Pancreas (tissue), 10 donors: ENCODE measurements around the gene GH2. TPM values are rescaled to one million over a fixed set of nuclear protein-coding genes. Genes with fewer than 3 reads are reported as not detected.

Experiments
- ATAC-seq, 4 donors: fragments of 200-7000 bp; cut with Tn5 transposase; one replicate each; pipeline versions ENCODE4 v1.8.0 to v1.9.1; 2020; ENCODE audit warnings: mild to moderate bottlenecking in 4 of 4, moderate library complexity in 4 of 4
- DNase-seq, 6 donors: peaks; one replicate each; pipeline ENCODE4 v3.0.0-alpha.2; 2020
- FAIRE-seq: peaks from 2 replicates; lab custom pipeline; 2012; peaks lifted over from hg19 to GRCh38; lab: Jason Lieb, UNC
- H3K27ac ChIP-seq, 4 donors: fragments of 200-600 bp; sonication (generic); 1 replicate in 3 of 4; 2 replicates in 1 of 4; pipeline versions ENCODE4 v1.5.0 to v1.8.0; 2020
- H3K27me3 ChIP-seq, 4 donors: fragments of 200-600 bp; one replicate each; pipeline ENCODE4 v1.8.0; 2021
- H3K36me3 ChIP-seq, 3 donors: fragments of 200-600 bp; sonication (generic) in 1 of 3; one replicate each; pipeline versions ENCODE4 v1.5.0 to v1.8.0; 2020 to 2021
- H3K4me1 ChIP-seq, 3 donors: fragments of 200-600 bp; one replicate each; pipeline ENCODE4 v1.8.0; 2021
- H3K4me3 ChIP-seq, 4 donors: fragments of 200-600 bp; sonication (generic) in 2 of 4; one replicate each; pipeline versions ENCODE4 v1.5.0 to v1.8.0; 2020 to 2021
- H3K9me3 ChIP-seq, 4 donors: fragments of 200-600 bp; one replicate each; pipeline ENCODE4 v1.8.0; 2021
- CTCF ChIP-seq, 4 donors: fragments of 200-600 bp; sonication (generic) in 3 of 4; IDR thresholded peaks; one replicate each; pipeline versions ENCODE4 v1.5.0 to v1.8.0; 2021; ENCODE audit warnings: antibody characterized with exemption in 4 of 4
- WGBS, 2 donors: extraction: QIAGEN DNeasy Blood & Tissue Kit; methylation state at CpG; one replicate each; pipeline ENCODE4 v1.1.7; 2013; 5-methylcytosine and 5-hydroxymethylcytosine counted together
- intact Hi-C, 3 donors: fragments of 100-400 bp; cut with DNase I; formaldehyde crosslinking; loops; one replicate each; pipeline versions ENCODE4 v1.11.1 to v1.14.2; 2022
- polyA plus RNA-seq, 2 donors: library from polyadenylated mRNA; stranded (reverse); fragments of 200-250 nt; gene quantifications; one replicate each; pipeline ENCODE4 v1.2.3, GENCODE V29; 2013
- total RNA-seq, 6 donors: library from RNA; stranded (reverse); fragmentation: NEBNext Ultra II Directional in 4 of 6; extraction: Animal tissue kit (Norgen Biotek cat#: 25700) in 4 of 6; gene quantifications; one replicate each; pipeline versions ENCODE4 v1.2.1 to v1.2.4, GENCODE V29; 2021 to 2023
- donor health status: healthy with polysubstance abuse.
- donor health status: DM: no; HTN: no; CAD: no; lungs with moderate emphysema.
- donor health status: DM: no; HTN: no; CAD: no.
- donor health status: control.
- donor health status: control.
- donor health status: Bipolar disorder and iron deficiency.
- donor health status: DM: yes; HTN: yes; CAD: no.
- donor health status: DM: no; HTN: no; CAD: no.
- donor health status: DM: no; HTN: no; CAD: no.
- donor health status: DM: yes; HTN: yes; CAD: no.

The GH2 gene
- total and polyA plus RNA-seq, 8 donors = not detected

DNA sequence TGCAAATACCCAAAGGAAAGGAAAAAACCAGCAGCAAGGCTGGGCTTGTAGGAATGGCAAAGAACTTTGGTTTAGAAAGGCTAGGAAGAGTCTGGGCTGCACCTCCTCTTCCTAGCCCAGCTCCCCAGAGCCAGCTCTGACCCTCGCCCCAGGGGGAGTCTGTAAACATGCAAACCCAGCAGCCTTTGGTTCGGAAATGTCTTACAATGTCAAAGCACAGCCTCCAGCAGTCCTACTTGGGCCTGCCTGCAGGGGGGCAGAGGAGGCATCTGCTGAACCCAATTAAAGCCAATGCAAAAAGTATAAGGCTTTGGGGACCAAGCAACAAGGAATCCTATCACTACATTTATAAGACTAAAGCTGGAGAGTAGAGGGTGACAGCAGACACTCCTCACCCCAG lies 49.3 kb downstream of the GH2 start:
- peaks cover 2 to 17% (median 16%) of the 10 kb centered on the region in 3 donors for H3K4me1 ChIP-seq
- H3K36me3 ChIP-seq = peaks cover 0 to 67% (median 55%) of the 10 kb centered on the region in 3 donors
- 81 to 95% methylated on average over 2 of the region's 2 CpGs for WGBS, 2 donors
- DNase-seq (no peak), FAIRE-seq (no peak), ATAC-seq (no peak)
- H3K9me3 ChIP-seq = no peaks in the 10 kb centered on the region
- H3K27ac ChIP-seq = no peak overlapping the region
- TF ChIP-seq CTCF (IDR thresholded peaks at IDR 0.05) = no peak
- intact Hi-C loops = no loop called here
- H3K27me3 ChIP-seq = no peaks in the 10 kb centered on the region
- no peak overlapping the region for H3K4me3 ChIP-seq

DNA sequence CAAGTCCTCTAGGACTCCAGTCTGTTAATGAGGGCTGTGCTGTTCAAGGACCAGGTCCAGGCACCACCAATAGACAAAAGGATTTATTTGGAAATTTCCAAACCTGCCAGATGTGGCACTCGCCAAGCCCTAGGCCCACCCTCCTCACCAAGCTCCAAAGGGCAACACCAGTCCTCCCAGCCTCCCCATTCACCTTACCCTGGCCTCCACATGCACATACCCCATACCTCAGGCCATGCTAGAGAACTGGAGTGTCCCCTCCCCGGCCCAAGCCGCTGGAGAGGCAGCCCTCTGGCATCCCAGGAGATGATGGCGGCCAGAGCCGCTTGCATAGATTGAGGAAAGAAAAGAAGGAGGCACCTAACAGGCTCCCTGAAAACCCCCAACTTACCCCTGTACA lies 49.7 kb downstream of the GH2 start:
- WGBS, 2 donors = 79 to 83% methylated on average over 5 of the region's 5 CpGs
- TF ChIP-seq CTCF (IDR thresholded peaks at IDR 0.05) = no peak
- Histone ChIP-seq H3K36me3 (peaks cover 0 to 67% (median 55%) of the 10 kb centered on the region in 3 donors), H3K27me3 (no peaks in the 10 kb centered on the region), H3K27ac (no peak overlapping the region), H3K9me3 (no peaks in the 10 kb centered on the region), H3K4me3 (no peak overlapping the region), H3K4me1 (peaks cover 0 to 16% (median 13%) of the 10 kb centered on the region in 3 donors)
- intact Hi-C loops = no loop called here
- FAIRE-seq (no peak), DNase-seq (no peak), ATAC-seq (no peak)

DNA sequence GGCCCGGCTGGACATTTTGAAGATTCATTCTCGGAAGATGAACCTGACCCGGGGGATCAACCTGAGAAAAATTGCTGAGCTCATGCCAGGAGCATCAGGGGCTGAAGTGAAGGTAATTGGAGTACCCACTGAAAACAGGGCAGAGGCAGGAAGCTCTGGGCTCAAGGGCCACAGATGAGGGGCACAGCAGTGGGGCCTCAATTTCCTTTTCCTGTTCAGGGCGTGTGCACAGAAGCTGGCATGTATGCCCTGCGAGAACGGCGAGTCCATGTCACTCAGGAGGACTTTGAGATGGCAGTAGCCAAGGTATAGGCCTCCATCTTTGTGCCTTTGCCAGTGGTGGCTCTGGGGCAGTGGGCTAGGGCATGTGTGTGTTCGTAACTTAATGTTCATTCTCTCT lies 50.2 kb downstream of the GH2 start:
- Histone ChIP-seq H3K27ac (no peak overlapping the region), H3K9me3 (no peaks in the 10 kb centered on the region), H3K27me3 (no peaks in the 10 kb centered on the region), H3K36me3 (peaks cover 0 to 67% (median 55%) of the 10 kb centered on the region in 3 donors), H3K4me1 (peaks cover 0 to 16% (median 13%) of the 10 kb centered on the region in 3 donors), H3K4me3 (no peak overlapping the region)
- 75 to 82% methylated on average over 8 of the region's 8 CpGs for WGBS, 2 donors
- intact Hi-C loops = no loop called here
- ATAC-seq (no peak), FAIRE-seq (no peak), DNase-seq (no peak)
- no peak for TF ChIP-seq CTCF (IDR thresholded peaks at IDR 0.05)

GRCh38 chr17:63830904-63831491 lies 50.7 kb downstream of the GH2 start:
- H3K9me3 ChIP-seq = no peaks in the 10 kb centered on the region
- peaks cover 0 to 66% (median 53%) of the 10 kb centered on the region in 3 donors for H3K36me3 ChIP-seq
- H3K27me3 ChIP-seq = no peaks in the 10 kb centered on the region
- 74 to 81% methylated on average over 15 of the region's 15 CpGs for WGBS, 2 donors
- no peak overlapping the region for H3K4me3 ChIP-seq
- ATAC-seq (no peak), FAIRE-seq (no peak), DNase-seq (no peak)
- H3K4me1 ChIP-seq = peaks cover 1 to 18% (median 17%) of the 10 kb centered on the region in 3 donors
- no peak for TF ChIP-seq CTCF (IDR thresholded peaks at IDR 0.05)
- H3K27ac ChIP-seq = no peak overlapping the region
- intact Hi-C loops = no loop called here

DNA sequence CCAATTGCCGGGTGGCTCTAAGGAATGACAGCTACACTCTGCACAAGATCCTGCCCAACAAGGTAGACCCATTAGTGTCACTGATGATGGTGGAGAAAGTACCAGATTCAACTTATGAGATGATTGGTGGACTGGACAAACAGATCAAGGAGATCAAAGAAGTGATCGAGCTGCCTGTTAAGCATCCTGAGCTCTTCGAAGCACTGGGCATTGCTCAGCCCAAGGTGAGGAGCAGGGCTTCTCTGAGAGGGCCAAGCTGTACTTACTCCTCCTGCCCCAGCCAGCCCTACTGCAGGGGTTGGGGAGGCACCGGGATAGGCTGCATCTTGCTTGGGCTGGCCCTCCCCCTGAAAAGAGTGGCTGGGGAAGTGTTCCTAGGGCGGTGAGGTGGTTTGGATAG lies 51.5 kb downstream of the GH2 start:
- H3K9me3 ChIP-seq = no peaks in the 10 kb centered on the region
- DNase-seq = no peak
- H3K36me3 ChIP-seq = peaks cover 0 to 60% (median 48%) of the 10 kb centered on the region in 3 donors
- H3K4me1 ChIP-seq = peaks cover 4 to 21% (median 21%) of the 10 kb centered on the region in 3 donors
- no peak for ATAC-seq
- H3K27ac ChIP-seq = no peak overlapping the region
- no peak for TF ChIP-seq CTCF (IDR thresholded peaks at IDR 0.05)
- no peak overlapping the region for H3K4me3 ChIP-seq
- 87 to 95% methylated on average over 5 of the region's 5 CpGs for WGBS, 2 donors
- no peaks in the 10 kb centered on the region for H3K27me3 ChIP-seq
- FAIRE-seq = no peak
- intact Hi-C loops = no loop called here
